HepG2 (cell line): Measurements from ENCODE around the gene DUSP22. TPM values are rescaled to one million over a fixed set of nuclear protein-coding genes. Genes with fewer than 3 reads are reported as not detected.

Experiments used
- ATAC-seq: fragments of 200-7000 bp; cut with Tn5 transposase; 3 replicates; pipeline ENCODE4 v1.9.1; 2020; ENCODE audit warnings: mild to moderate bottlenecking, moderate library complexity
- BruUV-seq: library from RNA; stranded (reverse); fragments of 400-500 nt; replicated peaks from 2 replicates; lab custom pipeline; 2021; lab: Mats Ljungman, UMichigan
- CTCF ChIA-PET: fragments of 300-600 bp; formaldehyde crosslinking; extraction: SDS; loops from one replicate; lab custom pipeline; 2021; ENCODE audit warnings: low total read pairs, inconsistent platforms, low intra/inter-chr PET ratio; lab: Yijun Ruan, JAX
- POLR2A ChIA-PET: fragments of 350-600 bp; sonication (Branson Sonifier 250); formaldehyde crosslinking; loops from one replicate; lab custom pipeline; 2020; ENCODE audit warnings: antibody characterized with exemption, inconsistent platforms; lab: Yijun Ruan, JAX
- DNase-seq: peaks from one replicate; pipeline ENCODE4 v3.0.0-alpha.2; 2015; ENCODE audit warnings: low spot score
- FAIRE-seq: peaks from 3 replicates; lab custom pipeline; 2011; peaks lifted over from hg19 to GRCh38; lab: Jason Lieb, UNC
- H2AFZ ChIP-seq: one replicate; pipeline ENCODE4 v1.6.1; 2011; ENCODE audit warnings: low read length, inconsistent platforms
- H3K27ac ChIP-seq: fragments of 300-600 bp; 3 replicates; pipeline ENCODE4 v1.8.0; 2011; ENCODE audit warnings: mixed run types, mild to moderate bottlenecking, mixed read lengths, low read length, inconsistent platforms; ENCODE audit not compliant: insufficient read depth; ENCODE audit errors: extremely low read length
- H3K27me3 ChIP-seq, 2 experiments: fragments of 200-600 bp in 1 of 2; 2 replicates in 1 of 2; 3 replicates in 1 of 2; pipeline versions ENCODE4 v1.6.0 to v1.8.0; 2011; ENCODE audit warnings: low read length in 2 of 2, mild to moderate bottlenecking in 2 of 2, moderate library complexity in 2 of 2, inconsistent platforms in 1 of 2; ENCODE audit not compliant: insufficient read depth in 2 of 2, control insufficient read depth in 1 of 2
- H3K36me3 ChIP-seq, 2 experiments: fragments of 200-600 bp in 1 of 2; replicated peaks in 1 of 2; 2 replicates in 1 of 2; 3 replicates in 1 of 2; pipeline versions ENCODE4 v1.5.1 to v1.8.0; 2011; ENCODE audit warnings: low read length in 2 of 2, inconsistent platforms in 1 of 2; ENCODE audit not compliant: insufficient read depth in 2 of 2, control insufficient read depth in 1 of 2
- H3K4me1 ChIP-seq: 2 replicates; pipeline ENCODE4 v1.5.1; 2012; ENCODE audit warnings: low read length, inconsistent platforms; ENCODE audit not compliant: insufficient read depth
- H3K4me2 ChIP-seq: 2 replicates; pipeline ENCODE4 v1.6.0; 2011; ENCODE audit warnings: low read depth, low read length, inconsistent platforms
- H3K4me3 ChIP-seq, 3 experiments: fragments of 200-600 bp in 1 of 3; sonication (generic), shearing (Covaris generic) in 1 of 3; replicated peaks in 1 of 3; 2 replicates each; pipeline ENCODE4 v1.5.1; 2011 to 2016; ENCODE audit warnings: low read length in 3 of 3, inconsistent platforms in 2 of 3, low read depth in 2 of 3, mild to moderate bottlenecking in 2 of 3, control low read depth in 1 of 3, mixed read lengths in 1 of 3; ENCODE audit not compliant: insufficient read depth in 1 of 3
- H3K79me2 ChIP-seq: one replicate; pipeline ENCODE4 v1.6.1; 2011; ENCODE audit warnings: low read length, inconsistent platforms; ENCODE audit not compliant: insufficient read depth
- H3K9ac ChIP-seq: 2 replicates; pipeline ENCODE4 v1.6.0; 2011; ENCODE audit warnings: mild to moderate bottlenecking, low read depth, low read length, inconsistent platforms; ENCODE audit not compliant: insufficient read depth
- H3K9me3 ChIP-seq: 2 replicates; pipeline ENCODE4 v1.5.1; 2012; ENCODE audit warnings: mild to moderate bottlenecking, low read length
- H4K20me1 ChIP-seq: 2 replicates; pipeline ENCODE4 v1.6.0; 2011; ENCODE audit warnings: inconsistent platforms, mild to moderate bottlenecking, low read length, moderate library complexity; ENCODE audit not compliant: insufficient read depth
- BRD4 ChIP-seq: sonication (generic); formaldehyde crosslinking; IDR thresholded peaks from 2 replicates; pipeline ENCODE4 v1.4.0; 2020; ENCODE audit warnings: missing genetic modification reagents
- HNRNPUL1 ChIP-seq: fragments of 200-400 bp; formaldehyde crosslinking; IDR thresholded peaks from 2 replicates; pipeline ENCODE4 v1.6.1; 2017; ENCODE audit warnings: low read depth, mild to moderate bottlenecking, low read length, moderate library complexity
- MLLT10 ChIP-seq: sonication (generic); formaldehyde crosslinking; IDR thresholded peaks from 2 replicates; pipeline ENCODE4 v1.4.0; 2020; ENCODE audit warnings: missing genetic modification reagents
- PCBP2 ChIP-seq: fragments of 200-400 bp; formaldehyde crosslinking; optimal IDR thresholded peaks from 2 replicates; pipeline ENCODE3; 2018; ENCODE audit warnings: low read length, low read depth; ENCODE audit not compliant: poor library complexity, severe bottlenecking
- RARG ChIP-seq: sonication (generic); formaldehyde crosslinking; IDR thresholded peaks from 2 replicates; pipeline ENCODE4 v1.4.0; 2020; ENCODE audit warnings: low read depth, mild to moderate bottlenecking, missing genetic modification reagents
- ZNF501 ChIP-seq: sonication (generic); formaldehyde crosslinking; IDR thresholded peaks from 2 replicates; pipeline ENCODE4 v1.5.1; 2020; ENCODE audit warnings: mild to moderate bottlenecking, moderate library complexity, missing genetic modification reagents
- ZNF562 ChIP-seq: sonication (generic); formaldehyde crosslinking; IDR thresholded peaks from 2 replicates; pipeline ENCODE4 v1.8.0; 2022; ENCODE audit warnings: missing genetic modification reagents, borderline replicate concordance
- ZNF768 ChIP-seq: sonication (generic); formaldehyde crosslinking; IDR thresholded peaks from 2 replicates; pipeline ENCODE4 v1.4.0; 2020; ENCODE audit warnings: missing genetic modification reagents
- ZNF788 ChIP-seq: sonication (generic); formaldehyde crosslinking; IDR thresholded peaks from 2 replicates; pipeline ENCODE4 v1.5.0; 2020; ENCODE audit warnings: mild to moderate bottlenecking, missing genetic modification reagents, borderline replicate concordance
- ZSCAN29 ChIP-seq: sonication (generic); formaldehyde crosslinking; conservative IDR thresholded peaks from 2 replicates; pipeline ENCODE4 v1.4.0; 2020; ENCODE audit warnings: mild to moderate bottlenecking, missing genetic modification reagents
- WGBS: methylation state at CpG from one replicate; pipeline ENCODE4 v1.1.6; 2017; ENCODE audit warnings: low lambda C conversion rate; 5-methylcytosine and 5-hydroxymethylcytosine counted together
- in situ Hi-C: cut with HindIII; loops from 2 replicates; pipeline ENCODE4 v1.10.0; 2017; ENCODE audit warnings: low pct_unique_long_range_greater_than_20kb; ENCODE audit not compliant: extremely low pct_ligation_motif_present
- intact Hi-C: fragments of 100-400 bp; cut with micrococcal nuclease; formaldehyde crosslinking; loops from one replicate; pipeline ENCODE4 v1.10.0; 2022; ENCODE audit not compliant: unreplicated experiment
- polyA plus RNA-seq, 8 experiments: library from polyadenylated mRNA; depleted of rRNA in 3 of 8; stranded (reverse) in 7 of 8; unstranded in 1 of 8; fragments of >200 nt; fragmentation: Illumina TruSeq in 4 of 8; extraction: Trizol in 4 of 8; gene quantifications; 2 replicates each; pipeline versions ENCODE4 v1.2.1 to v1.2.3, GENCODE V29; 2011 to 2016; ENCODE audit warnings: low read depth in 4 of 8, missing spikeins in 1 of 8, mixed read lengths in 1 of 8; ENCODE audit not compliant: insufficient read depth in 1 of 8
- total RNA-seq, 5 experiments: library from RNA; depleted of rRNA; stranded (reverse); fragments of >200 nt; fragmentation: Illumina TruSeq; extraction: Trizol; gene quantifications; 2 replicates each; pipeline ENCODE4 v1.2.3, GENCODE V29; 2016; ENCODE audit warnings: low read depth in 1 of 5
- TF ChIP-seq, protein P1 (sequence below): sonication (generic); formaldehyde crosslinking; IDR thresholded peaks from 2 replicates; pipeline ENCODE4 v1.4.0; 2020; ENCODE audit warnings: missing genetic modification reagents, borderline replicate concordance
- TF ChIP-seq, protein P2 (sequence below): sonication (generic); formaldehyde crosslinking; IDR thresholded peaks from 2 replicates; pipeline ENCODE4 v1.4.0; 2020; ENCODE audit warnings: mild to moderate bottlenecking, missing genetic modification reagents

DUSP22 gene
- total and polyA plus RNA-seq, 2 of the 13 experiments (the other 11 are each of a cell fraction or from before 2014, with no cell fraction given) = 20.2 to 32.8 TPM

DNA sequence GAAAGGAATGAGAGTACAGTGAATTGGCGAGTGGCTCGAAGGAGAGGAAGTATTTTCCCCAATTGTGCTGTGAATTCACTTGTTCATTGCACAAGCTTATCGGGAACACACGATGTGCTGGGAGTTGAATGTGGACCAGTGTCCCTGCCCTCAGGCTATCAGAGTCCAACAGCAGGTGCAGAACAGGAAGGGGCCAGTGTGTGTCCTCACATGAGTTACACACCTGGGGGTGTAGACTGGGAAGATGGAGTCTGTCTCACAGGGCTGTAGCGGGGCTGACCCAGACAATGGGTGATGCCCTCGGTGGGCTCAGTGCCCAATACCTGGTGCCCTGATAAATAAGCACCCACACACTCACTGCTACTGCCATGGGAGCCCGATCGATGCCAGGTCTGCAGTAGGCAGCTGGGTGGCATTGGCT, 14.4 kb downstream of the DUSP22 start (continued):
- TF ChIP-seq, protein P1, sequence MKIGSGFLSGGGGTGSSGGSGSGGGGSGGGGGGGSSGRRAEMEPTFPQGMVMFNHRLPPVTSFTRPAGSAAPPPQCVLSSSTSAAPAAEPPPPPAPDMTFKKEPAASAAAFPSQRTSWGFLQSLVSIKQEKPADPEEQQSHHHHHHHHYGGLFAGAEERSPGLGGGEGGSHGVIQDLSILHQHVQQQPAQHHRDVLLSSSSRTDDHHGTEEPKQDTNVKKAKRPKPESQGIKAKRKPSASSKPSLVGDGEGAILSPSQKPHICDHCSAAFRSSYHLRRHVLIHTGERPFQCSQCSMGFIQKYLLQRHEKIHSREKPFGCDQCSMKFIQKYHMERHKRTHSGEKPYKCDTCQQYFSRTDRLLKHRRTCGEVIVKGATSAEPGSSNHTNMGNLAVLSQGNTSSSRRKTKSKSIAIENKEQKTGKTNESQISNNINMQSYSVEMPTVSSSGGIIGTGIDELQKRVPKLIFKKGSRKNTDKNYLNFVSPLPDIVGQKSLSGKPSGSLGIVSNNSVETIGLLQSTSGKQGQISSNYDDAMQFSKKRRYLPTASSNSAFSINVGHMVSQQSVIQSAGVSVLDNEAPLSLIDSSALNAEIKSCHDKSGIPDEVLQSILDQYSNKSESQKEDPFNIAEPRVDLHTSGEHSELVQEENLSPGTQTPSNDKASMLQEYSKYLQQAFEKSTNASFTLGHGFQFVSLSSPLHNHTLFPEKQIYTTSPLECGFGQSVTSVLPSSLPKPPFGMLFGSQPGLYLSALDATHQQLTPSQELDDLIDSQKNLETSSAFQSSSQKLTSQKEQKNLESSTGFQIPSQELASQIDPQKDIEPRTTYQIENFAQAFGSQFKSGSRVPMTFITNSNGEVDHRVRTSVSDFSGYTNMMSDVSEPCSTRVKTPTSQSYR (CRISPR knock-in tag) = no peak
- TF ChIP-seq BRD4 (CRISPR knock-in tag) (0 out of 2 replicates have a peak, but pooled peaks have one; percentile 26), ZSCAN29 (CRISPR knock-in tag) (no peak), ZNF768 (CRISPR knock-in tag) (peak; percentile 13; the same call in 1 of the 2 replicates), ZNF788 (no peak), HNRNPUL1 (no peak), ZNF562 (CRISPR knock-in tag) (0 out of 2 replicates have a peak, but pooled peaks have one; percentile 30), RARG (no peak)
- TF ChIP-seq, all 625 proteins: peak for 3

DNA sequence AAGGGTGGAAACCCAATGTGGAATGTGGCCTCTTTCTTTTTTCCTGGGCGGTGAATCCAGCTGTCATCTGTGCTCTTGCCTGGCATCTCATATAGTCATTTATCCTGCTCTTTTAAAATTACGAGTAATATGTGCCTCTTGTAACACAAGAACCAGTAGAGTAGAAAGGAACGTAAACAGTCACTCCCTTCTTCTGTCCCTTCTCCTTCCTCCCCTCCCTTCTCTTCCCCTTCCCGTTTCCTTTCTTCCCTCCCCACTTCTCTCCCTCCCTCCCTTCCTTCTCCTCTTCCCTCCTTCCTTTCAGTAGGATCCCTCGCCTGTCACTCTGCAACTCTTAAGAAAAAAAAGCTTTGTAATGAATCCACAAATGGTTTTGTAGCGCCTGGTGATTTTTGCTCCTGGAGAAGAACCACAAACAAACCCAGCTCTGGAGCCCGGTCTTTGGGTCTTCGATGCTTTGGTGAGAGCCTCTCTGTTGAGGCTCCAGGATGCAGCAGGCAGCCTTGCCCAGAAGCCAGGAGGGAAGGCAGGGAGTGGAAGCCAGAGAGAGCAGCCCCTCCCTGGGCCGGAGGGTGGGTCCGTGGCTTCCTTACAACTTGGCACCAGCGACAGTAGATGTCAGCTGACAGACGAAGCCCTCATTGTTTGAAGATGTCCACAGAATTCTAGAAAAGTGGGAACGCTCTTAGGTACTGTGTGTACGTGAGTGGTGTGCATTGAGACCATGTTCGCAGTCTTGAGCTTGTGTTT, 15.0 kb downstream of the DUSP22 start:
- TF ChIP-seq, protein P2, sequence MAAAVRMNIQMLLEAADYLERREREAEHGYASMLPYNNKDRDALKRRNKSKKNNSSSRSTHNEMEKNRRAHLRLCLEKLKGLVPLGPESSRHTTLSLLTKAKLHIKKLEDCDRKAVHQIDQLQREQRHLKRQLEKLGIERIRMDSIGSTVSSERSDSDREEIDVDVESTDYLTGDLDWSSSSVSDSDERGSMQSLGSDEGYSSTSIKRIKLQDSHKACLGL (CRISPR knock-in tag) = no peak
- TF ChIP-seq MLLT10 (CRISPR knock-in tag) (no peak), ZNF501 (CRISPR knock-in tag) (no peak), PCBP2 (peak; percentile 87)
- DNase-seq = no peak
- no peak for FAIRE-seq
- H3K9ac ChIP-seq = no peak overlapping the region
- no peak overlapping the region for H3K4me2 ChIP-seq
- WGBS = 58% methylated on average over 15 of the region's 15 CpGs
- H3K36me3 ChIP-seq = peaks cover 0 to 1% of the 10 kb centered on the region in 2 experiments; a peak in 2 of 5 replicates
- no peaks in the 10 kb centered on the region for H3K79me2 ChIP-seq
- ChIA-PET CTCF (no interaction called here), POLR2A (no interaction called here)
- intact Hi-C loops (no loop called here), in situ Hi-C loops (no loop called here)
- no peaks in the 10 kb centered on the region; a peak in 1 of 5 replicates for H3K27me3 ChIP-seq
- no peak overlapping the region for H3K27ac ChIP-seq
- no peak overlapping the region for H3K4me3 ChIP-seq
- no peaks in the 10 kb centered on the region for H3K4me1 ChIP-seq
- H3K9me3 ChIP-seq = no peaks in the 10 kb centered on the region
- no peak for ATAC-seq
- BruUV-seq = no TSS peak
- no peak overlapping the region for H2AFZ ChIP-seq
- H4K20me1 ChIP-seq = peaks cover 4% of the 10 kb centered on the region; the same call in 1 of the 2 replicates
